ENCODE measurements around the gene CADPS. TPM values are rescaled to one million over a fixed set of nuclear protein-coding genes. Genes with fewer than 3 reads are reported as not detected.

Gene CADPS
- total RNA-seq, 4 donors from 2014 or later = 2.2 to 6.9 TPM; not detected in 2

DNA sequence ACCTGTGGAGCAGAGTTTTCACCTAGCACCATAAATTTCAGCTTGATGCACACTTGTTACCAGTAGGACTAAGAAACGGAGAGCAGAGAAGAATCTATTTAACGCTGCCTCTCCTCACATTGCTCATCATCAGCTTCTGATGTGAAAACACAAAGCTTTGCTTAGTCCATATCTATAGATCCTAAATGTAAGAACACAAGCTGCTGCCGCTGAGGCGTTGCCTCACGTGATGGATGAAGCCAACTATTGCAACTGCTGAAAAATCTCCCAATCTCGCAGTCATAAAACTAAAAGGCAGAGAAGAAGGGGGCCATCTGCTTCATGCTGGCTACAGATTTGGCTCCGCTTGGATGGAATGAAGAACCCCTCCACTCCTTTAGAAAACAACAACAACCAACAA lies 42.7 kb downstream of the CADPS start:
- no peak overlapping the region for H3K4me3 ChIP-seq (ENCODE audit: low read depth, poor library complexity, severe bottlenecking)
- 82 to 90% methylated on average over 7 of the region's 7 CpGs for WGBS, 2 donors
- TF ChIP-seq, protein P1, sequence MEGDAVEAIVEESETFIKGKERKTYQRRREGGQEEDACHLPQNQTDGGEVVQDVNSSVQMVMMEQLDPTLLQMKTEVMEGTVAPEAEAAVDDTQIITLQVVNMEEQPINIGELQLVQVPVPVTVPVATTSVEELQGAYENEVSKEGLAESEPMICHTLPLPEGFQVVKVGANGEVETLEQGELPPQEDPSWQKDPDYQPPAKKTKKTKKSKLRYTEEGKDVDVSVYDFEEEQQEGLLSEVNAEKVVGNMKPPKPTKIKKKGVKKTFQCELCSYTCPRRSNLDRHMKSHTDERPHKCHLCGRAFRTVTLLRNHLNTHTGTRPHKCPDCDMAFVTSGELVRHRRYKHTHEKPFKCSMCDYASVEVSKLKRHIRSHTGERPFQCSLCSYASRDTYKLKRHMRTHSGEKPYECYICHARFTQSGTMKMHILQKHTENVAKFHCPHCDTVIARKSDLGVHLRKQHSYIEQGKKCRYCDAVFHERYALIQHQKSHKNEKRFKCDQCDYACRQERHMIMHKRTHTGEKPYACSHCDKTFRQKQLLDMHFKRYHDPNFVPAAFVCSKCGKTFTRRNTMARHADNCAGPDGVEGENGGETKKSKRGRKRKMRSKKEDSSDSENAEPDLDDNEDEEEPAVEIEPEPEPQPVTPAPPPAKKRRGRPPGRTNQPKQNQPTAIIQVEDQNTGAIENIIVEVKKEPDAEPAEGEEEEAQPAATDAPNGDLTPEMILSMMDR (IDR thresholded peaks at IDR 0.05) = no peak
- TF ChIP-seq POLR2A (IDR thresholded peaks at IDR 0.05) = no peak
- no peak for DNase-seq (ENCODE audit: low spot score in 2 of 2)
- intact Hi-C loops (cut with DNase I; ENCODE audit: low total_unique reads) = no loop called here

DNA sequence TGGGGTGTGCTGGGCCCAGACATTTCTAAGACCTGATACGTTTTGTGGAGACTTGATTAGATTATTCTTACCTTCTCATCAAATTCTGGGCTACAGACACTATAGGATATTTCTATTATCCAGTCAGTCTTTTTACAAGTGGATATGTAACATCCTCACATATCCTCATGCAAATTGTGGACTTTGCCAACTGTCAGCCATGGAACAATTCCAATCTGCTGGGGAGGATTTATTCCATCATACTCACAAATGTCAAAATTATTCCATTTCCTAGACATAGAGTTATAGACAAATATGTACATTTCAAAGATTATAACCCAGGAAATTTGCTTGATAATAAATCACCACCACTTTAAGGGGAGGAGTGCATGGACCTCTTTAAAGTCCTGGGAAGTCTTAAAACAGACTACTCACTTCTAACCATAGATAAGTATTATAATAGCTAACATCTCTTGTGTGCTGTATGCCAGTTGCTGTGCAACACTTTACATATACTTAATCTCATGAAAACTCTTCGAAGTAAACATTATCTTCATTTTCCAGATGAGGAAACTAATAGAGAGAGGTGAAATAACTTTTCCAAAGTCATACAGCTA lies 44.4 kb downstream of the CADPS start:
- no peak for TF ChIP-seq POLR2A (IDR thresholded peaks at IDR 0.05)
- TF ChIP-seq, protein P1 (IDR thresholded peaks at IDR 0.05) = no peak
- no peak for DNase-seq (ENCODE audit: low spot score in 2 of 2)
- WGBS, 2 donors = 49 to 69% methylated on average over 2 of the region's 2 CpGs
- no peak overlapping the region for H3K4me3 ChIP-seq (ENCODE audit: low read depth, poor library complexity, severe bottlenecking)
- intact Hi-C loops (cut with DNase I; ENCODE audit: low total_unique reads) = no loop called here

DNA sequence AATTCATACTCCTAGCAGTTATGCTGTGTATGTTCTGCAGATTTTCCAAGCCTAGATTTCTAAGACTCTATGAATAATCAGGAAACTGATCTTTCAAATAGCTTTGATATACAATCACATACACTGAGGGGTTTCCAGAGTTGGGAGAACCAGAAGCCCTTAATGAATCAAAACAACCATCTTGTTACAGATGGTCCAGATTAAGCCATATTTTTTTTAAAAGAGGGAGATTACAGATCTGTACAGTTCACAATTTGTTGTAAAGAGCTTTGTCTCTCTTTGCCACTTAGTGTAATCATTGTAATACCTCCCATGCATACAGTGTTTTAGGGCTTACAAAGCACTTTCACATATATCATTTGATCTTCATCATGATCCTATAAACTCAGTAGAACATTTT lies 47.7 kb downstream of the CADPS start:
- TF ChIP-seq, protein P1 (IDR thresholded peaks at IDR 0.05) = no peak
- TF ChIP-seq POLR2A (IDR thresholded peaks at IDR 0.05) = no peak
- H3K4me3 ChIP-seq (ENCODE audit: low read depth, poor library complexity, severe bottlenecking) = no peak overlapping the region
- intact Hi-C loops (cut with DNase I; ENCODE audit: low total_unique reads) = no loop called here
- DNase-seq (ENCODE audit: low spot score in 2 of 2) = no peak

DNA sequence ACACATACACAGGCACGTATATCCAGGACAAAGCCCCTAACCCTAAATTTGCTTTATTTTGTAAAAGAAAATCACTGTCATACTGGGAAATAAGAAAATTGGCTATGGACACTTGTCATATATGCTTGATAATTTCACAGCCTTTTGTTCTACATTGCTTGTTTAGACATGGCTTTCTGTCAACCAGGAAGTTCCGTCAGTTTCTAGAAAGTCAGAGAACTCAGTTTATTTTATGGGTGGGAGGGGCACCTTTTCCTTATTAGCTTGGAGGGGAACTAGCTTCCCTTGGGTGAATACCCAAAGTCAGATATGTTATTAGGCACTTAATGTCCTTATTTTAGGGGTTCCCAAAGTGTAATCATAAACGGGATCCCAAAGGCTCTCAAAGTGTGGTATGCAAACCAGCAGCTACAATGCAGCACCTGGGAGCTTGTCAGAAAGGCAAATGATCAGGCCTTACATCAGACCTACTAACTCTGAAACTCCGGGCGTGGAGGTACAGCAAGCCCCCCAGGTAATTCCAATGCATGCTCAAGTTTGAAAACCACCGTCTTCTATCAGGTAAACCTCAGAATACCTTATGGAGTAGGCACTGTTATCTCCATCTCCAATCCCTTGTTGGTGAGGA lies 50.1 kb downstream of the CADPS start:
- TF ChIP-seq POLR2A (IDR thresholded peaks at IDR 0.05) = no peak
- TF ChIP-seq, protein P1 (IDR thresholded peaks at IDR 0.05) = no peak
- intact Hi-C loops (cut with DNase I; ENCODE audit: low total_unique reads) = no loop called here
- DNase-seq (ENCODE audit: low spot score in 2 of 2) = no peak
- no peak overlapping the region for H3K4me3 ChIP-seq (ENCODE audit: low read depth, poor library complexity, severe bottlenecking)
- 60 to 81% methylated on average over 6 of the region's 6 CpGs for WGBS, 2 donors

DNA sequence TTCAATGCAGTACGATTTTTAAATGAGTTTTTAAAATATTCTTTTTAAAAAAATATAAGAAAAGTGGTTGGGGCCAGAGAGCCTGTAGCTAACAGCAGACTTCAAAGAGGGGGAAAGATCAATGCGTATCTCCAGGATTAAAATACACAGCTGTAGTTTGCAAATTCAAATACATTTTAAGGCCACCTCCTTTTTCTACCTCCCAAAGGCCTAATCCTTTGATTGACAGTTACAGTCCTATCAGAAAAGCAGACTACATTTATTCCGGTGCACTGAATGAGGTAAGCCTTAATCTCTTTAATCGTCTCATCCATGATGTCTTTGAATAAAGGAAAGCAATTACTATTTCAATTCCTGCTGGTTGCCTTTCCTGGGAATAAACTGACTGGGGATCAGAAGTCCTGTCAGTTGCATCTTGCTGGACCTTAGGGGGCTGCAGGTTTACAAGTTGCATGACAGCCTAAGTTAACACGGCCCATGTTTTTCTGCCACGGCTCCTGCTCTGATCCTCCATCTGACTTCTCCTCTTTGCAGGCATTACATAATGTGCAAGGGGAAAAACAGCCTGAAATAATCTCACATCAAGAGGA lies 51.7 kb downstream of the CADPS start:
- intact Hi-C loops (cut with DNase I; ENCODE audit: low total_unique reads) = no loop called here
- TF ChIP-seq, protein P1 (IDR thresholded peaks at IDR 0.05) = no peak
- TF ChIP-seq POLR2A (IDR thresholded peaks at IDR 0.05) = no peak
- WGBS, 2 donors = 70 to 71% methylated on average over 6 of the region's 6 CpGs
- DNase-seq (ENCODE audit: low spot score in 2 of 2) = no peak
- H3K4me3 ChIP-seq (ENCODE audit: low read depth, poor library complexity, severe bottlenecking) = no peak overlapping the region
